Neutrophil (primary cell): Measurements from ENCODE around the gene TMEM272.

Experiments used
- H3K27ac ChIP-seq: fragments of 200-600 bp; sonication (generic); 2 replicates; pipeline ENCODE4 v1.5.1; 2016; ENCODE audit warnings: mild to moderate bottlenecking, moderate library complexity
- H3K27me3 ChIP-seq: fragments of 200-600 bp; sonication (generic); 2 replicates; pipeline ENCODE4 v1.6.0; 2016; ENCODE audit warnings: mild to moderate bottlenecking
- H3K36me3 ChIP-seq: fragments of 200-600 bp; sonication (generic); 2 replicates; pipeline ENCODE4 v1.5.1; 2017
- H3K4me1 ChIP-seq, 2 experiments: fragments of 200-600 bp in 1 of 2; sonication (generic) in 1 of 2; 1 replicate in 1 of 2; 2 replicates in 1 of 2; pipeline versions ENCODE4 v1.5.1 to v1.6.1; 2013 to 2016; ENCODE audit warnings: low read depth in 1 of 2, low read length in 1 of 2, mild to moderate bottlenecking in 1 of 2, moderate library complexity in 1 of 2; ENCODE audit not compliant: control insufficient read depth in 1 of 2, insufficient read depth in 1 of 2
- H3K4me3 ChIP-seq, 2 experiments: fragments of 200-600 bp in 1 of 2; sonication (generic) in 1 of 2; 1 replicate in 1 of 2; 2 replicates in 1 of 2; pipeline ENCODE4 v1.5.1; 2013 to 2016; ENCODE audit warnings: low read depth in 1 of 2, low read length in 1 of 2, mild to moderate bottlenecking in 1 of 2, moderate library complexity in 1 of 2
- H3K9me3 ChIP-seq: fragments of 200-600 bp; sonication (generic); 2 replicates; pipeline ENCODE4 v1.5.1; 2016
- TF ChIP-seq, protein P1 (sequence below): fragments of 200-600 bp; sonication (generic); IDR thresholded peaks from 2 replicates; pipeline ENCODE4 v1.5.1; 2016; ENCODE audit warnings: antibody characterized with exemption

TMEM272 gene

GRCh38 chr13:51771418-51772104 lies 73.4 kb downstream of the TMEM272 start:
- no peak overlapping the region for H3K4me3 ChIP-seq
- no peak overlapping the region for H3K27ac ChIP-seq
- H3K36me3 ChIP-seq: peaks cover 59% of the 10 kb centered on the region
- no peaks in the 10 kb centered on the region for H3K4me1 ChIP-seq
- H3K9me3 ChIP-seq: no peaks in the 10 kb centered on the region
- H3K27me3 ChIP-seq: peaks cover 18% of the 10 kb centered on the region
- TF ChIP-seq, protein P1, sequence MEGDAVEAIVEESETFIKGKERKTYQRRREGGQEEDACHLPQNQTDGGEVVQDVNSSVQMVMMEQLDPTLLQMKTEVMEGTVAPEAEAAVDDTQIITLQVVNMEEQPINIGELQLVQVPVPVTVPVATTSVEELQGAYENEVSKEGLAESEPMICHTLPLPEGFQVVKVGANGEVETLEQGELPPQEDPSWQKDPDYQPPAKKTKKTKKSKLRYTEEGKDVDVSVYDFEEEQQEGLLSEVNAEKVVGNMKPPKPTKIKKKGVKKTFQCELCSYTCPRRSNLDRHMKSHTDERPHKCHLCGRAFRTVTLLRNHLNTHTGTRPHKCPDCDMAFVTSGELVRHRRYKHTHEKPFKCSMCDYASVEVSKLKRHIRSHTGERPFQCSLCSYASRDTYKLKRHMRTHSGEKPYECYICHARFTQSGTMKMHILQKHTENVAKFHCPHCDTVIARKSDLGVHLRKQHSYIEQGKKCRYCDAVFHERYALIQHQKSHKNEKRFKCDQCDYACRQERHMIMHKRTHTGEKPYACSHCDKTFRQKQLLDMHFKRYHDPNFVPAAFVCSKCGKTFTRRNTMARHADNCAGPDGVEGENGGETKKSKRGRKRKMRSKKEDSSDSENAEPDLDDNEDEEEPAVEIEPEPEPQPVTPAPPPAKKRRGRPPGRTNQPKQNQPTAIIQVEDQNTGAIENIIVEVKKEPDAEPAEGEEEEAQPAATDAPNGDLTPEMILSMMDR: no peak

DNA sequence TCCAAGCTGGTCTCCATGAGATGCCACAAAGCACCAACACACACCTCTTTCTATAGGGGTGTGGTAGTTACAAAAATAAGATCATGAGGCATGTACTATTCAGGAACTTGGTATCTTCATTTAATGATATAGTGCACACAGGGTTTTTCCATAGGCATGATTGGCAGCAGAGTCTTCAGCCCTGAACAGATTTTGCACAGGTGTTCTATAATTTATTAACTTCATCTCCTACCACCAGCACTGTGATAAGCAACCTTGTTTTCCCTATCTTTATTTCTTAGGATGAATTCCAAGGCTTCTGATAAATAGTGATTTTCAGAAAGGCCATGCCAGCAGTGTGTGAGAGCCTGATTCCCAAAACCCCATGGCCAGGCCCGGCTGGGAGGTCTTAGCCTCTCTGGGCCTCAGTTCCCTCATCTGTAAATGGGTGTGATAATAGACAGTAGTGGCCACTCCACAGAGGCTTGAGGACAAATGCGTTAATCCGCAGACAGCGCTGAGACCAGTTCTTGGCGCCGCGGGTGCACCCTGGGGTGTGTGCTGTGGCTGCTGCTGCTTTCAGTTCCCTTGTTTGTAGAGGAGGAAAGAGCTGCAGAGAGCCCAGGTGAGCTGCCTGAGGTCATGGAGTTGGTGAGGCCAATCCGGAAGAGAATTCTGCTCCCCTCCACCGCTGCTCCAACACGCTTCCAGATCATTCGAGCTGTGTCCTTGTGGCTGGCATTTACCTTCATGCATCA lies 74.1 kb downstream of the TMEM272 start:
- Histone ChIP-seq H3K9me3 (no peaks in the 10 kb centered on the region), H3K27me3 (peaks cover 12% of the 10 kb centered on the region), H3K4me3 (no peak overlapping the region), H3K36me3 (peaks cover 66% of the 10 kb centered on the region), H3K4me1 (no peaks in the 10 kb centered on the region), H3K27ac (no peak overlapping the region)
- TF ChIP-seq, protein P1: no peak

- H3K27ac ChIP-seq: no peak overlapping the region
- H3K36me3 ChIP-seq: peaks cover 72% of the 10 kb centered on the region
- H3K4me3 ChIP-seq: no peak overlapping the region
- no peaks in the 10 kb centered on the region for H3K4me1 ChIP-seq
- TF ChIP-seq, protein P1: no peak
- H3K27me3 ChIP-seq: peaks cover 12% of the 10 kb centered on the region
- H3K9me3 ChIP-seq: no peaks in the 10 kb centered on the region
These were observed 74.8 kb downstream of the TMEM272 start for GRCh38 chr13:51770160-51770559.

- peaks cover 77% of the 10 kb centered on the region for H3K36me3 ChIP-seq
- no peaks in the 10 kb centered on the region for H3K9me3 ChIP-seq
- H3K27me3 ChIP-seq: peaks cover 12% of the 10 kb centered on the region
- no peak overlapping the region for H3K4me3 ChIP-seq
- peaks cover 2 to 4% of the 10 kb centered on the region in 2 experiments for H3K4me1 ChIP-seq
- TF ChIP-seq, protein P1: no peak
- no peak overlapping the region for H3K27ac ChIP-seq
These were observed 75.4 kb downstream of the TMEM272 start for GRCh38 chr13:51769455-51770127.

DNA sequence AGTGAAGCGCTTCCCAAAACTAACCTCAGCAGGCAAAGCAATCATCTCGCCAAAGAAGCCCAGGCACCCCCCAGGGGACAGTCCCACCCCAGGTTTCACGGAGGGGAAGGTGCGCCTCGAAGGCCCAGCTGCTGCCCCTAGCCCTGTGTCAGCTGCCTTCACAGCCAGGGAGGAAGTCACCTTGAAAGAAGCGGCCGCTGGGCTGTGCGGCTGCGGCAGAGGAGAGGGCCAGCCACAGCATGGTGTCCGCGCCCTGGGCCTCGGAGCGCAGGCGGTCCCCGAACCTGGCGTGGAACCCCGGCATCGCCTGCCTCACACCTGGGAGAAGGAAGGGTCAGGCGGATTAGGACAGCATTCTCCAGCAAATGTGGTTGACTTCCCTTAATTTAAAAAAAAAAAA lies 76.0 kb downstream of the TMEM272 start:
- H3K9me3 ChIP-seq: no peaks in the 10 kb centered on the region

More for the DNA sequence above, 76.0 kb downstream of the TMEM272 start:
- Histone ChIP-seq H3K27ac (no peak overlapping the region), H3K4me1 (peaks cover 8 to 10% of the 10 kb centered on the region in 2 experiments), H3K4me3 (no peak overlapping the region), H3K27me3 (peaks cover 12% of the 10 kb centered on the region), H3K36me3 (peaks cover 84% of the 10 kb centered on the region)
- TF ChIP-seq, protein P1: no peak
